ENCODE measurements around the gene TBC1D10B. TPM values are rescaled to one million over a fixed set of nuclear protein-coding genes. Genes with fewer than 3 reads are reported as not detected.

TBC1D10B gene
- total and polyA plus RNA-seq, 9 donors = 18.4 to 46.9 (median 35.2) TPM

Small RNA genes within 50 kb of the gene (small RNA-seq; reads per million reads assigned to genes)
- gene RF00406 = 0.30 reads per million

Other genes with a start within 250 kb of the TBC1D10B start
- 100 to 1,000 TPM in 5 of 7 donors, 10 to 100 TPM in 2; 41.7 to 136 (median 115) TPM for gene MAPK3, start 247.3 kb downstream of the TBC1D10B start, total RNA-seq
- 100 to 1,000 TPM; 116 to 171 TPM for gene MAPK3, start 247.3 kb downstream of the TBC1D10B start, polyA plus RNA-seq
- 10 to 100 TPM in 4 of 7 donors, 1 to 10 TPM in 3; 6.7 to 33.3 (median 14.1) TPM for gene CORO1A, start 186.9 kb downstream of the TBC1D10B start, total RNA-seq
- gene CORO1A, start 186.9 kb downstream of the TBC1D10B start, polyA plus RNA-seq = 10 to 100 TPM in 1 of 2 donors, 1 to 10 TPM in 1; 1.6 to 12.2 TPM
- 100 to 1,000 TPM in 1 of 7 donors, 10 to 100 TPM in 6; 21.3 to 106 (median 40.1) TPM for gene BOLA2B, start 176.8 kb downstream of the TBC1D10B start, total RNA-seq
- gene BOLA2B, start 176.8 kb downstream of the TBC1D10B start, polyA plus RNA-seq = 10 to 100 TPM; 10.0 to 43.9 TPM
- gene SLX1A, start 176.6 kb downstream of the TBC1D10B start, total RNA-seq = 10 to 100 TPM in 6 of 7 donors, 1 to 10 TPM in 1; 9.3 to 60.9 (median 33.9) TPM
- 10 to 100 TPM in 1 of 2 donors, 1 to 10 TPM in 1; 3.5 to 12.5 TPM for gene SLX1A, start 176.6 kb downstream of the TBC1D10B start, polyA plus RNA-seq
- 10 to 100 TPM in 4 of 7 donors, 1 to 10 TPM in 3; 4.1 to 12.5 (median 10.5) TPM for gene SULT1A3, start 171.2 kb downstream of the TBC1D10B start, total RNA-seq
- 10 to 100 TPM in 1 of 2 donors, 1 to 10 TPM in 1; 9.9 to 10.0 TPM for gene SULT1A3, start 171.2 kb downstream of the TBC1D10B start, polyA plus RNA-seq
- gene NPIPB13, start 122.0 kb downstream of the TBC1D10B start, total RNA-seq = 10 to 100 TPM in 3 of 7 donors, 1 to 10 TPM in 4; 1.3 to 23.7 (median 7.4) TPM
- gene NPIPB13, start 122.0 kb downstream of the TBC1D10B start, polyA plus RNA-seq = 1 to 10 TPM; 3.2 to 4.5 TPM
- 10 to 100 TPM; 29.2 to 68.3 (median 64.7) TPM for gene CD2BP2, start 15.2 kb downstream of the TBC1D10B start, total RNA-seq
- gene CD2BP2, start 15.2 kb downstream of the TBC1D10B start, polyA plus RNA-seq = 10 to 100 TPM; 44.1 to 81.7 TPM
- 1 to 10 TPM in 2 of 7 donors, not detected in 5; 1.0 to 1.3 TPM for gene MYL11, start 4.3 kb upstream of the TBC1D10B start, total RNA-seq
- 1 to 10 TPM in 1 of 2 donors, under 1 TPM in 1; 0.38 to 1.4 TPM for gene MYL11, start 4.3 kb upstream of the TBC1D10B start, polyA plus RNA-seq
- 1 to 10 TPM in 6 of 7 donors, under 1 TPM in 1; 0.46 to 8.2 (median 4.4) TPM for gene SEPTIN1, start 12.1 kb upstream of the TBC1D10B start, total RNA-seq
- gene SEPTIN1, start 12.1 kb upstream of the TBC1D10B start, polyA plus RNA-seq = 1 to 10 TPM; 1.9 to 3.2 TPM
- 1 to 10 TPM; 6.2 to 9.8 (median 6.7) TPM for gene ZNF48, start 24.9 kb upstream of the TBC1D10B start, total RNA-seq
- 1 to 10 TPM; 2.7 to 4.8 TPM for gene ZNF48, start 24.9 kb upstream of the TBC1D10B start, polyA plus RNA-seq
- 10 to 100 TPM; 12.4 to 33.3 (median 18.7) TPM for gene ZNF771, start 37.1 kb upstream of the TBC1D10B start, total RNA-seq
- gene ZNF771, start 37.1 kb upstream of the TBC1D10B start, polyA plus RNA-seq = 10 to 100 TPM in 1 of 2 donors, 1 to 10 TPM in 1; 4.1 to 12.8 TPM
- 10 to 100 TPM; 13.2 to 34.4 (median 22.9) TPM for gene DCTPP1, start 59.5 kb upstream of the TBC1D10B start, total RNA-seq
- gene DCTPP1, start 59.5 kb upstream of the TBC1D10B start, polyA plus RNA-seq = 10 to 100 TPM; 16.3 to 20.3 TPM
- gene SEPHS2, start 75.4 kb upstream of the TBC1D10B start, total RNA-seq = 10 to 100 TPM; 13.1 to 38.9 (median 25.6) TPM
- 10 to 100 TPM; 19.3 to 37.1 TPM for gene SEPHS2, start 75.4 kb upstream of the TBC1D10B start, polyA plus RNA-seq
- 1 to 10 TPM in 6 of 7 donors, under 1 TPM in 1; 0.95 to 2.9 (median 2.0) TPM for gene ITGAL, start 102.2 kb upstream of the TBC1D10B start, total RNA-seq
- gene ITGAL, start 102.2 kb upstream of the TBC1D10B start, polyA plus RNA-seq = 10 to 100 TPM in 1 of 2 donors, under 1 TPM in 1; 0.90 to 13.1 TPM
- gene ZNF768, start 156.1 kb upstream of the TBC1D10B start, total RNA-seq = 10 to 100 TPM; 20.5 to 43.2 (median 38.6) TPM
- 10 to 100 TPM; 12.4 to 40.6 TPM for gene ZNF768, start 156.1 kb upstream of the TBC1D10B start, polyA plus RNA-seq
- 10 to 100 TPM; 11.9 to 19.2 (median 12.9) TPM for gene ZNF747, start 164.4 kb upstream of the TBC1D10B start, total RNA-seq
- 10 to 100 TPM in 1 of 2 donors, 1 to 10 TPM in 1; 8.4 to 11.4 TPM for gene ZNF747, start 164.4 kb upstream of the TBC1D10B start, polyA plus RNA-seq
- gene ZNF764, start 187.9 kb upstream of the TBC1D10B start, total RNA-seq = 10 to 100 TPM in 5 of 7 donors, 1 to 10 TPM in 2; 6.8 to 14.5 (median 13.2) TPM
- 1 to 10 TPM; 4.3 to 9.6 TPM for gene ZNF764, start 187.9 kb upstream of the TBC1D10B start, polyA plus RNA-seq
- gene ZNF688, start 201.2 kb upstream of the TBC1D10B start, total RNA-seq = 10 to 100 TPM; 10.4 to 31.2 (median 15.4) TPM
- 10 to 100 TPM; 10.3 to 16.1 TPM for gene ZNF688, start 201.2 kb upstream of the TBC1D10B start, polyA plus RNA-seq
- gene ZNF785, start 215.2 kb upstream of the TBC1D10B start, total RNA-seq = 10 to 100 TPM in 5 of 7 donors, 1 to 10 TPM in 2; 7.0 to 29.4 (median 22.2) TPM
- gene ZNF785, start 215.2 kb upstream of the TBC1D10B start, polyA plus RNA-seq = 10 to 100 TPM; 11.7 to 14.8 TPM
- gene ZNF689, start 239.9 kb upstream of the TBC1D10B start, total RNA-seq = 10 to 100 TPM in 5 of 7 donors, 1 to 10 TPM in 2; 6.2 to 13.2 (median 11.6) TPM
- gene ZNF689, start 239.9 kb upstream of the TBC1D10B start, polyA plus RNA-seq = 1 to 10 TPM; 6.9 to 8.8 TPM

Measured in ovary (tissue), 9 donors.